Calu3 (cell line): Measurements from ENCODE around the gene RPAIN. TPM values are rescaled to one million over a fixed set of nuclear protein-coding genes. Genes with fewer than 3 reads are reported as not detected.

Experiments used
- BruUV-seq: library from RNA; stranded (reverse); fragments of 400-500 nt; replicated peaks from 2 replicates; lab custom pipeline; 2021; lab: Mats Ljungman, UMichigan
- CTCF ChIA-PET: fragments of 300-600 bp; sonication (Branson Sonifier 250); formaldehyde crosslinking; loops from one replicate; lab custom pipeline; 2022; ENCODE audit warnings: antibody characterized with exemption; lab: Charles Lee
- DNase-seq: peaks from one replicate; pipeline ENCODE4 v3.0.0; 2022
- H3K27ac Mint-ChIP-seq: one replicate; pipeline ENCODE4 v1.8.0; 2022; ENCODE audit warnings: mixed read lengths; ENCODE audit not compliant: unreplicated experiment
- H3K27me3 Mint-ChIP-seq: one replicate; pipeline ENCODE4 v1.8.0; 2022; ENCODE audit warnings: mixed read lengths; ENCODE audit not compliant: unreplicated experiment
- H3K36me3 Mint-ChIP-seq: one replicate; pipeline ENCODE4 v1.8.0; 2022; ENCODE audit warnings: mild to moderate bottlenecking, moderate library complexity, mixed read lengths; ENCODE audit not compliant: insufficient read depth, unreplicated experiment
- H3K4me1 Mint-ChIP-seq: one replicate; pipeline ENCODE4 v1.8.0; 2022; ENCODE audit warnings: mild to moderate bottlenecking, low read depth, mixed read lengths; ENCODE audit not compliant: unreplicated experiment
- H3K4me3 Mint-ChIP-seq: one replicate; pipeline ENCODE4 v1.8.0; 2022; ENCODE audit warnings: mild to moderate bottlenecking, low read depth, moderate library complexity, mixed read lengths; ENCODE audit not compliant: unreplicated experiment
- H3K9me3 Mint-ChIP-seq: one replicate; pipeline ENCODE4 v1.8.0; 2022; ENCODE audit warnings: low read depth, mixed read lengths; ENCODE audit not compliant: unreplicated experiment
- intact Hi-C: fragments of 100-400 bp; cut with micrococcal nuclease; formaldehyde crosslinking; loops from one replicate; pipeline ENCODE4 v1.10.0; 2022; ENCODE audit not compliant: unreplicated experiment
- total RNA-seq: library from RNA; stranded (reverse); gene quantifications from 2 replicates; pipeline ENCODE4 v1.2.3, GENCODE V29; 2022
- TF ChIP-seq, protein P1 (sequence below): fragments of 200-600 bp; IDR thresholded peaks from one replicate; pipeline ENCODE4 v1.8.0; 2022; ENCODE audit warnings: antibody characterized with exemption; ENCODE audit not compliant: unreplicated experiment

Gene RPAIN
- total RNA-seq, 1 experiment from 2014 or later = 42.0 TPM

DNA sequence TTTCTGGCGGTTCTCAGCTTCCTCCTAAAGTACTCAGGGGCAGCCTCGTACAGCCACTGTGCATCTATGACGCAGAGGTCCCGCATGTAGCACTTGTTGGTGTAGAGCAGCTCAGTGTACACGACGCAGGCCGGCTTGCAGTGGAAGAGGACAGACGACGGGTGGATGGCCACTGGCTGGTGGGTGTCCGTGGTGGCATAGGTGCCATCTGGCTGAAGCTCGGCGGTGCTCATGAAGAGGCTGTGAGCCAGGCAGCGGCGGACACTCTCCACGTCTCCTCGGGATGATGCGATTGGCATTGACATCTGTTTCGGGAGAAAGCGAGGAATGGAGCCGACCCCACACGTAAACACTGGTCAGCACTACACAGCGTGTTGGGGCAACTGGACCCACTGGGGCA is 24.2 kb downstream of the RPAIN start:
- TF ChIP-seq, protein P1, sequence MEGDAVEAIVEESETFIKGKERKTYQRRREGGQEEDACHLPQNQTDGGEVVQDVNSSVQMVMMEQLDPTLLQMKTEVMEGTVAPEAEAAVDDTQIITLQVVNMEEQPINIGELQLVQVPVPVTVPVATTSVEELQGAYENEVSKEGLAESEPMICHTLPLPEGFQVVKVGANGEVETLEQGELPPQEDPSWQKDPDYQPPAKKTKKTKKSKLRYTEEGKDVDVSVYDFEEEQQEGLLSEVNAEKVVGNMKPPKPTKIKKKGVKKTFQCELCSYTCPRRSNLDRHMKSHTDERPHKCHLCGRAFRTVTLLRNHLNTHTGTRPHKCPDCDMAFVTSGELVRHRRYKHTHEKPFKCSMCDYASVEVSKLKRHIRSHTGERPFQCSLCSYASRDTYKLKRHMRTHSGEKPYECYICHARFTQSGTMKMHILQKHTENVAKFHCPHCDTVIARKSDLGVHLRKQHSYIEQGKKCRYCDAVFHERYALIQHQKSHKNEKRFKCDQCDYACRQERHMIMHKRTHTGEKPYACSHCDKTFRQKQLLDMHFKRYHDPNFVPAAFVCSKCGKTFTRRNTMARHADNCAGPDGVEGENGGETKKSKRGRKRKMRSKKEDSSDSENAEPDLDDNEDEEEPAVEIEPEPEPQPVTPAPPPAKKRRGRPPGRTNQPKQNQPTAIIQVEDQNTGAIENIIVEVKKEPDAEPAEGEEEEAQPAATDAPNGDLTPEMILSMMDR = no peak
- CTCF ChIA-PET = interaction anchor here (0.6 kb wide), 2 partner anchors 81 to 314 kb away, joined by 3 to 4 read pairs; no protein-coding TSS in a partner anchor
- BruUV-seq = no TSS peak
- DNase-seq = no peak
- Mint-ChIP-seq H3K27ac (no peak overlapping the region), H3K27me3 (no peaks in the 10 kb centered on the region), H3K4me3 (no peak overlapping the region), H3K9me3 (no peaks in the 10 kb centered on the region), H3K36me3 (peaks cover 17% of the 10 kb centered on the region), H3K4me1 (no peaks in the 10 kb centered on the region)
- intact Hi-C loops = no loop called here

DNA sequence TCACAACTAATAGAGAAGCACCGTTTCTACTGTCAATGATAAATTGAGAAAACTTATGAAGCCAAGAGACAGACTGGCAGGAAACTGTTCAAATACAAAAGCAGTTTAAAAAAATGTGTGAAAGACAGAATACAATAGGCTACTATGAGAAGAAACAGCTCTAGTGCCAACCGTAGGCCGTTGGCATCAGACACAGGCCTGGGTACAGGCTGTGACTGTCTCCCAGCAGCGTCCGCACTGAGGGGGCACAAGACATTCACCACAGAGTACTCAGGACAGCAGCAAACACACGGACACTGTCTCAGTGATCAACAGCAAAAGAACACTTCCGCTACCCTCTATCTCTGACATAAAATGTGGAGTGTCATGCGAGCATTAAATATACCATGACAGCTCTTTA is 26.8 kb downstream of the RPAIN start:
- H3K36me3 Mint-ChIP-seq = peaks cover 11% of the 10 kb centered on the region
- H3K4me3 Mint-ChIP-seq = no peak overlapping the region
- H3K9me3 Mint-ChIP-seq = no peaks in the 10 kb centered on the region
- no peak for DNase-seq
- TF ChIP-seq, protein P1 = no peak
- CTCF ChIA-PET = no interaction called here
- H3K27ac Mint-ChIP-seq = no peak overlapping the region
- H3K4me1 Mint-ChIP-seq = no peaks in the 10 kb centered on the region
- H3K27me3 Mint-ChIP-seq = no peaks in the 10 kb centered on the region
- intact Hi-C loops = no loop called here
- BruUV-seq = no TSS peak

DNA sequence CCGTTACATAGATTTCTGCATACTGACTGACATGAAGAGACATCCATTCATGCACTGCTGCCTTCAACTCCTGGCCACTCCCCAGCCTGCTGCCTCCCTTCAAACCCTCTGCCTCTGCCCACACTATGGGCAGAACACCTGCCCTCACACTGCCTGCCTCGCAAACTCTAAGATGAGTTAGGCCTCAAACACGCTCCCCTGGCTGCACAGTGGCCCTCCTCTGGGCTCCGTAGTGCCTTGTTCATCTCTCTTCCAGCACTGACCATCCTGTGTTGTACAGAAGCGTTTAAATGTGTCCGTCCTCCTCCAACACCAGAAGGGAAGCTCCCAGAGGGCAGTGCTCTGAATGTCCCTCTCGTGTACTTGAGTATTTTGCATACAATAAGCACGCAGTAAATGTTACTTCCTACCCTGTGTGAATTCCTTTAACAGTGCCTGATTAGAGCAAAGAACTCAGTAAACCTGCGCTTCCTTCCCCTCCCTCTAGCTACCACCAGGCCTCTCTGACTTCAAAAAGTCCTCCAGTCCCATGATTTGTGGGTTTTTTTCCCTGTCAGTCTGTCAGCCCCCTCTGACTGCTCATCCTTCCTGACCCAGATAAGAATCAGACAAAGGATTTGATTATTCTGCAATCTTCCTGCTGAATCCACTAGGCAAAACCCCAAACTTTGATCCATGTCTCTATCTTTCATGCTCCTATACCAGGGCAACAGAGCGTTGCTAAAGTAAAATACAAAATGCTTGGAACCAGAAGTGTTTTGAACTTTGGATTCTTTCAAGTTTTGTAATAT is 44.9 kb downstream of the RPAIN start:
- Mint-ChIP-seq H3K27ac (no peak overlapping the region), H3K4me3 (no peak overlapping the region), H3K9me3 (no peaks in the 10 kb centered on the region), H3K4me1 (peaks cover 32% of the 10 kb centered on the region), H3K27me3 (no peaks in the 10 kb centered on the region), H3K36me3 (peaks cover 31% of the 10 kb centered on the region)
- intact Hi-C loops = no loop called here
- no TSS peak for BruUV-seq
- TF ChIP-seq, protein P1 = no peak
- CTCF ChIA-PET = interaction anchor here (0.5 kb wide), 1 partner anchor 472 kb away, joined by 5 read pairs; no protein-coding TSS in a partner anchor
- DNase-seq = no peak

DNA sequence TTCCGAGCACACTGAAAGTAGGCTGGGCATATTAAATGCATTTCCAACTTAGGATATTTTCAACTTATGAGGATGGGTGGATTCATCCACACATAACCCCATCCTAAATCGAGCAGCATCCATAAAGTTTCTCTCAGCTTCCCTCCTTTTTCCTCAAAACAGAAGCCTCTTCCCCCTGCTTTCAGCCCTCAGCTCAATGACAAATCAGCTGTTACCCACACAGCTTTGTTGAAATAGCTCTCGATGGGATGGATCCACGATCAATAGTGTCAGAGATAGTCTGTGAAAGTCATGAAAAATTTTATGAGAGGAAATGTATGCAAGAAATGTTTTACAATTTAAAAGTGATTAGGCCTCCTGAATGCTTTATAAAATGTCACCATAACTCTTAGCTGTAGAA is 46.3 kb downstream of the RPAIN start:
- TF ChIP-seq, protein P1 = no peak
- CTCF ChIA-PET = no interaction called here
- no TSS peak for BruUV-seq
- Mint-ChIP-seq H3K9me3 (no peaks in the 10 kb centered on the region), H3K27ac (no peak overlapping the region), H3K4me1 (peaks cover 32% of the 10 kb centered on the region), H3K36me3 (peaks cover 23% of the 10 kb centered on the region), H3K27me3 (no peaks in the 10 kb centered on the region), H3K4me3 (peak overlapping the region; percentile 86)
- DNase-seq = no peak
- intact Hi-C loops = no loop called here
